Measurements from ENCODE around the gene DOK5. TPM values are rescaled to one million over a fixed set of nuclear protein-coding genes. Genes with fewer than 3 reads are reported as not detected.

DOK5 gene
- total and polyA plus RNA-seq, 2 experiments from 2014 or later: 5.0 to 6.9 TPM

- TF ChIP-seq ZNF114 (CRISPR knock-in tag; IDR thresholded peaks at IDR 0.05): no peak
- no peak for TF ChIP-seq POLR2AphosphoS5 (IDR thresholded peaks at IDR 0.05; ENCODE audit: low read depth)
- TF ChIP-seq, protein P1, sequence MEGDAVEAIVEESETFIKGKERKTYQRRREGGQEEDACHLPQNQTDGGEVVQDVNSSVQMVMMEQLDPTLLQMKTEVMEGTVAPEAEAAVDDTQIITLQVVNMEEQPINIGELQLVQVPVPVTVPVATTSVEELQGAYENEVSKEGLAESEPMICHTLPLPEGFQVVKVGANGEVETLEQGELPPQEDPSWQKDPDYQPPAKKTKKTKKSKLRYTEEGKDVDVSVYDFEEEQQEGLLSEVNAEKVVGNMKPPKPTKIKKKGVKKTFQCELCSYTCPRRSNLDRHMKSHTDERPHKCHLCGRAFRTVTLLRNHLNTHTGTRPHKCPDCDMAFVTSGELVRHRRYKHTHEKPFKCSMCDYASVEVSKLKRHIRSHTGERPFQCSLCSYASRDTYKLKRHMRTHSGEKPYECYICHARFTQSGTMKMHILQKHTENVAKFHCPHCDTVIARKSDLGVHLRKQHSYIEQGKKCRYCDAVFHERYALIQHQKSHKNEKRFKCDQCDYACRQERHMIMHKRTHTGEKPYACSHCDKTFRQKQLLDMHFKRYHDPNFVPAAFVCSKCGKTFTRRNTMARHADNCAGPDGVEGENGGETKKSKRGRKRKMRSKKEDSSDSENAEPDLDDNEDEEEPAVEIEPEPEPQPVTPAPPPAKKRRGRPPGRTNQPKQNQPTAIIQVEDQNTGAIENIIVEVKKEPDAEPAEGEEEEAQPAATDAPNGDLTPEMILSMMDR (conservative IDR thresholded peaks at IDR 0.05; ENCODE audit: low read depth in 2 of 2): no peak
- TF ChIP-seq, protein P2, sequence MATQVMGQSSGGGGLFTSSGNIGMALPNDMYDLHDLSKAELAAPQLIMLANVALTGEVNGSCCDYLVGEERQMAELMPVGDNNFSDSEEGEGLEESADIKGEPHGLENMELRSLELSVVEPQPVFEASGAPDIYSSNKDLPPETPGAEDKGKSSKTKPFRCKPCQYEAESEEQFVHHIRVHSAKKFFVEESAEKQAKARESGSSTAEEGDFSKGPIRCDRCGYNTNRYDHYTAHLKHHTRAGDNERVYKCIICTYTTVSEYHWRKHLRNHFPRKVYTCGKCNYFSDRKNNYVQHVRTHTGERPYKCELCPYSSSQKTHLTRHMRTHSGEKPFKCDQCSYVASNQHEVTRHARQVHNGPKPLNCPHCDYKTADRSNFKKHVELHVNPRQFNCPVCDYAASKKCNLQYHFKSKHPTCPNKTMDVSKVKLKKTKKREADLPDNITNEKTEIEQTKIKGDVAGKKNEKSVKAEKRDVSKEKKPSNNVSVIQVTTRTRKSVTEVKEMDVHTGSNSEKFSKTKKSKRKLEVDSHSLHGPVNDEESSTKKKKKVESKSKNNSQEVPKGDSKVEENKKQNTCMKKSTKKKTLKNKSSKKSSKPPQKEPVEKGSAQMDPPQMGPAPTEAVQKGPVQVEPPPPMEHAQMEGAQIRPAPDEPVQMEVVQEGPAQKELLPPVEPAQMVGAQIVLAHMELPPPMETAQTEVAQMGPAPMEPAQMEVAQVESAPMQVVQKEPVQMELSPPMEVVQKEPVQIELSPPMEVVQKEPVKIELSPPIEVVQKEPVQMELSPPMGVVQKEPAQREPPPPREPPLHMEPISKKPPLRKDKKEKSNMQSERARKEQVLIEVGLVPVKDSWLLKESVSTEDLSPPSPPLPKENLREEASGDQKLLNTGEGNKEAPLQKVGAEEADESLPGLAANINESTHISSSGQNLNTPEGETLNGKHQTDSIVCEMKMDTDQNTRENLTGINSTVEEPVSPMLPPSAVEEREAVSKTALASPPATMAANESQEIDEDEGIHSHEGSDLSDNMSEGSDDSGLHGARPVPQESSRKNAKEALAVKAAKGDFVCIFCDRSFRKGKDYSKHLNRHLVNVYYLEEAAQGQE (IDR thresholded peaks at IDR 0.05; ENCODE audit: unreplicated experiment): no peak
- no peak for TF ChIP-seq ETS1 (IDR thresholded peaks at IDR 0.05)
These were observed 44.0 kb upstream of the DOK5 start (continued) for GRCh38 chr20:54431156-54431944.

GRCh38 chr20:54432966-54433365, 42.4 kb upstream of the DOK5 start:
- no peak overlapping the region for H3K4me3 Mint-ChIP-seq
- ATAC-seq: no peak
- H3K27me3 Mint-ChIP-seq (ENCODE audit: insufficient read depth, low read depth, poor library complexity): peaks cover 6% of the 10 kb centered on the region
- TF ChIP-seq ETS1 (IDR thresholded peaks at IDR 0.05) (no peak), STAT1 (IDR thresholded peaks at IDR 0.05; ENCODE audit: unreplicated experiment) (no peak)
- TF ChIP-seq, protein P2 (IDR thresholded peaks at IDR 0.05; ENCODE audit: unreplicated experiment): no peak

More at GRCh38 chr20:54432966-54433365, 42.4 kb upstream of the DOK5 start:
- Mint-ChIP-seq H3K4me1 (peaks cover under 1% of the 10 kb centered on the region; the same call in 2 of the 3 replicates), H3K9me3 (no peaks in the 10 kb centered on the region), H3K27ac (no peak overlapping the region), H3K36me3 (ENCODE audit: low read depth) (no peaks in the 10 kb centered on the region)
- DNase-seq (ENCODE audit: low spot score): no peak
- Histone ChIP-seq H3K36me3 (ENCODE audit: insufficient read depth) (no peaks in the 10 kb centered on the region), H3K4me2 (no peak overlapping the region), H3K27me3 (ENCODE audit: insufficient read depth) (no peaks in the 10 kb centered on the region), H4K20me1 (replicated peaks; ENCODE audit: insufficient read depth) (no peaks in the 10 kb centered on the region), H2AFZ (no peak overlapping the region), H3K79me2 (replicated peaks; ENCODE audit: insufficient read depth) (no peaks in the 10 kb centered on the region), H3K4me3 (no peak overlapping the region), H3K9me2 (ENCODE audit: insufficient read depth) (no peaks in the 10 kb centered on the region; the same call in 1 of the 2 replicates), H3K4me1 (ENCODE audit: insufficient read depth) (peaks cover 3% of the 10 kb centered on the region; the same call in 1 of the 2 replicates), H3F3A (replicated peaks; ENCODE audit: low read depth) (no peaks in the 10 kb centered on the region), H3K27ac (ENCODE audit: low read depth) (no peak overlapping the region)

Measured in GM23338 (cell line).